Gastroesophageal sphincter (tissue), 3 donors: ENCODE results near the gene LAMA2.

Source experiments
- POLR2A ChIP-seq, 2 donors: fragments of 450-650 bp; IDR thresholded peaks; one replicate each; pipeline ENCODE4 v1.6.1; 2017; ENCODE audit warnings: antibody characterized with exemption in 2 of 2, mild to moderate bottlenecking in 2 of 2, moderate library complexity in 1 of 2
- TF ChIP-seq, protein P1 (sequence below), 4 experiments: fragments of 200-600 bp in 2 of 4; fragments of 450-650 bp in 2 of 4; sonication (generic) in 1 of 4; IDR thresholded peaks; one replicate each; pipeline ENCODE4 v1.5.1; 2017 to 2019; ENCODE audit warnings: antibody characterized with exemption in 4 of 4, mild to moderate bottlenecking in 2 of 4, moderate library complexity in 2 of 4

DNA sequence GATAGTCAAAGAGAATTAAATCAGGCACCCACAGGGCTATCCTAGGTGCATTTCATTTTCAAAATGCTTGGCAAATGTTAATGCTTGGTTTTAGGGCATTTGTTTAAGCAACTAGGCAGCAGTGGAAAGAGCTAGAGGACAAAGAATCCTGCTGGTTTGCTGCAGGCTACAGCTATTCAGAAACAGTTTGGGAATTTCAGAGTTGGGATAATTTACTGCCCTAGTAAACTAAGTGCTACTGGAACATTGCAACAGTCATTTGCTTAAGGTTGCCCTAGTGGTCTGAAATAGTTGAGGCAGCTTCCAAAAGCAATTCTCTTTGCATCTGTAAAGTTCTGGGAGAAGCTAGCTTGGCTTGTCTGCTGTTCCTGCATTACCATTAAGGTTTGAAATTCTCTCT lies 312.7 kb downstream of the LAMA2 start:
- TF ChIP-seq, protein P1, sequence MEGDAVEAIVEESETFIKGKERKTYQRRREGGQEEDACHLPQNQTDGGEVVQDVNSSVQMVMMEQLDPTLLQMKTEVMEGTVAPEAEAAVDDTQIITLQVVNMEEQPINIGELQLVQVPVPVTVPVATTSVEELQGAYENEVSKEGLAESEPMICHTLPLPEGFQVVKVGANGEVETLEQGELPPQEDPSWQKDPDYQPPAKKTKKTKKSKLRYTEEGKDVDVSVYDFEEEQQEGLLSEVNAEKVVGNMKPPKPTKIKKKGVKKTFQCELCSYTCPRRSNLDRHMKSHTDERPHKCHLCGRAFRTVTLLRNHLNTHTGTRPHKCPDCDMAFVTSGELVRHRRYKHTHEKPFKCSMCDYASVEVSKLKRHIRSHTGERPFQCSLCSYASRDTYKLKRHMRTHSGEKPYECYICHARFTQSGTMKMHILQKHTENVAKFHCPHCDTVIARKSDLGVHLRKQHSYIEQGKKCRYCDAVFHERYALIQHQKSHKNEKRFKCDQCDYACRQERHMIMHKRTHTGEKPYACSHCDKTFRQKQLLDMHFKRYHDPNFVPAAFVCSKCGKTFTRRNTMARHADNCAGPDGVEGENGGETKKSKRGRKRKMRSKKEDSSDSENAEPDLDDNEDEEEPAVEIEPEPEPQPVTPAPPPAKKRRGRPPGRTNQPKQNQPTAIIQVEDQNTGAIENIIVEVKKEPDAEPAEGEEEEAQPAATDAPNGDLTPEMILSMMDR (IDR thresholded peaks at IDR 0.05) = no peak
- TF ChIP-seq POLR2A (IDR thresholded peaks at IDR 0.05) = no peak
